Neural progenitor cell (in vitro differentiated cells): ENCODE results near the gene KCNQ1. TPM values are rescaled to one million over a fixed set of nuclear protein-coding genes. Genes with fewer than 3 reads are reported as not detected.

Experiments
- DNase-seq: peaks from one replicate; pipeline ENCODE4 v3.0.0-alpha.2; 2016; ENCODE audit warnings: low spot score
- H2AFZ ChIP-seq: fragments of 200-600 bp; sonication (generic); replicated peaks from 2 replicates; pipeline ENCODE4 v1.6.1; 2016; ENCODE audit warnings: antibody characterized with exemption
- H3F3A ChIP-seq: fragments of 200-600 bp; sonication (generic); 2 replicates; pipeline ENCODE4 v1.6.1; 2016; ENCODE audit warnings: antibody characterized with exemption, low read depth
- H3K27ac ChIP-seq: fragments of 200-600 bp; sonication (generic); 2 replicates; pipeline ENCODE4 v1.5.1; 2016; ENCODE audit warnings: mild to moderate bottlenecking
- H3K27me3 ChIP-seq: fragments of 200-600 bp; sonication (generic); 2 replicates; pipeline ENCODE4 v1.6.1; 2016; ENCODE audit warnings: mild to moderate bottlenecking, moderate library complexity
- H3K36me3 ChIP-seq: fragments of 200-600 bp; sonication (generic); 2 replicates; pipeline ENCODE4 v1.5.1; 2016
- H3K4me1 ChIP-seq: fragments of 200-600 bp; sonication (generic); 2 replicates; pipeline ENCODE4 v1.6.1; 2016; ENCODE audit warnings: mixed run types
- H3K4me2 ChIP-seq: fragments of 200-600 bp; sonication (generic); 2 replicates; pipeline ENCODE4 v1.6.1; 2016
- H3K4me3 ChIP-seq: fragments of 200-600 bp; sonication (generic); 2 replicates; pipeline ENCODE4 v1.5.1; 2016
- H3K79me2 ChIP-seq: fragments of 200-600 bp; sonication (generic); 2 replicates; pipeline ENCODE4 v1.6.1; 2016; ENCODE audit warnings: low read depth
- H3K9ac ChIP-seq: fragments of 200-600 bp; sonication (generic); 2 replicates; pipeline ENCODE4 v1.6.1; 2016
- H3K9me3 ChIP-seq: fragments of 200-600 bp; sonication (generic); 2 replicates; pipeline ENCODE4 v1.5.1; 2016; ENCODE audit warnings: low read depth
- H4K20me1 ChIP-seq: fragments of 200-600 bp; sonication (generic); 2 replicates; pipeline ENCODE4 v1.6.1; 2016; ENCODE audit warnings: low read depth
- H3K27ac Mint-ChIP-seq: 3 replicates; pipeline ENCODE4 v1.8.0; 2021; ENCODE audit warnings: mixed read lengths
- H3K27me3 Mint-ChIP-seq: 2 replicates; pipeline ENCODE4 v1.8.0; 2022; ENCODE audit warnings: low read depth, mild to moderate bottlenecking, inconsistent platforms, moderate library complexity, mixed read lengths; ENCODE audit not compliant: insufficient read depth
- H3K36me3 Mint-ChIP-seq: 3 replicates; pipeline ENCODE4 v1.8.0; 2021; ENCODE audit warnings: mixed read lengths
- H3K4me1 Mint-ChIP-seq: 3 replicates; pipeline ENCODE4 v1.8.0; 2021; ENCODE audit warnings: mixed read lengths
- H3K4me3 Mint-ChIP-seq: 3 replicates; pipeline ENCODE4 v1.8.0; 2021; ENCODE audit warnings: mild to moderate bottlenecking, moderate library complexity, mixed read lengths
- H3K9me3 Mint-ChIP-seq: 3 replicates; pipeline ENCODE4 v1.8.0; 2020; ENCODE audit warnings: mixed read lengths
- CTCF ChIP-seq: fragments of 200-600 bp; sonication (generic); IDR thresholded peaks from 2 replicates; pipeline ENCODE4 v1.5.1; 2017; ENCODE audit warnings: antibody characterized with exemption, mild to moderate bottlenecking
- EZH2 ChIP-seq: fragments of 200-600 bp; sonication (generic); IDR thresholded peaks from 2 replicates; pipeline ENCODE4 v1.6.1; 2017; ENCODE audit warnings: antibody characterized with exemption, mild to moderate bottlenecking, moderate library complexity
- EZH2phosphoT487 ChIP-seq: fragments of 200-600 bp; sonication (generic); IDR thresholded peaks from 2 replicates; pipeline ENCODE4 v1.6.1; 2017; ENCODE audit warnings: antibody characterized with exemption
- total RNA-seq: library from RNA; depleted of rRNA; stranded (reverse); fragments of >200 nt; gene quantifications from 2 replicates; pipeline ENCODE4 v1.2.3, GENCODE V29; 2015; ENCODE audit warnings: low replicate concordance

KCNQ1 gene
- total RNA-seq, 1 donor from 2014 or later: 0.11 TPM

GRCh38 chr11:2584812-2585565, 140.2 kb downstream of the KCNQ1 start:
- no peaks in the 10 kb centered on the region for H3F3A ChIP-seq
- H3K27ac Mint-ChIP-seq: no peak overlapping the region
- no peaks in the 10 kb centered on the region for H3K9me3 Mint-ChIP-seq
- no peak for DNase-seq
- H3K4me1 Mint-ChIP-seq: peaks cover 3% of the 10 kb centered on the region
- no peaks in the 10 kb centered on the region for H3K36me3 ChIP-seq
- no peak for TF ChIP-seq CTCF
- no peak for TF ChIP-seq EZH2
- TF ChIP-seq EZH2phosphoT487: no peak
- H3K4me3 ChIP-seq: no peak overlapping the region
- H3K4me1 ChIP-seq: no peaks in the 10 kb centered on the region
- H3K4me2 ChIP-seq: no peak overlapping the region
- H3K27me3 Mint-ChIP-seq: peaks cover 9% of the 10 kb centered on the region
- no peak overlapping the region for H3K4me3 Mint-ChIP-seq
- H3K9ac ChIP-seq: no peak overlapping the region
- no peak overlapping the region for H2AFZ ChIP-seq
- H3K79me2 ChIP-seq: no peaks in the 10 kb centered on the region
- no peaks in the 10 kb centered on the region for H3K36me3 Mint-ChIP-seq
- peaks cover 36% of the 10 kb centered on the region for H3K27me3 ChIP-seq
- no peaks in the 10 kb centered on the region for H3K9me3 ChIP-seq
- no peak overlapping the region for H3K27ac ChIP-seq
- H4K20me1 ChIP-seq: no peaks in the 10 kb centered on the region

GRCh38 chr11:2585566-2586086, 140.8 kb downstream of the KCNQ1 start:
- no peak for DNase-seq
- no peak for TF ChIP-seq CTCF
- TF ChIP-seq EZH2phosphoT487: no peak
- TF ChIP-seq EZH2: no peak
- no peaks in the 10 kb centered on the region for H3F3A ChIP-seq
- no peaks in the 10 kb centered on the region for H3K4me1 ChIP-seq
- peaks cover 43% of the 10 kb centered on the region for H3K27me3 ChIP-seq
- H3K36me3 ChIP-seq: no peaks in the 10 kb centered on the region
- no peak overlapping the region for H3K9ac ChIP-seq
- no peak overlapping the region for H3K27ac ChIP-seq
- no peaks in the 10 kb centered on the region for H3K79me2 ChIP-seq
- no peaks in the 10 kb centered on the region for H3K9me3 Mint-ChIP-seq
- peaks cover 3% of the 10 kb centered on the region for H3K4me1 Mint-ChIP-seq
- peaks cover 12% of the 10 kb centered on the region for H3K27me3 Mint-ChIP-seq
- no peaks in the 10 kb centered on the region for H3K36me3 Mint-ChIP-seq
- H3K4me3 Mint-ChIP-seq: no peak overlapping the region
- H3K4me3 ChIP-seq: no peak overlapping the region
- H2AFZ ChIP-seq: no peak overlapping the region
- no peak overlapping the region for H3K27ac Mint-ChIP-seq
- no peak overlapping the region for H3K4me2 ChIP-seq
- H4K20me1 ChIP-seq: no peaks in the 10 kb centered on the region
- H3K9me3 ChIP-seq: no peaks in the 10 kb centered on the region

GRCh38 chr11:2586087-2586792, 141.4 kb downstream of the KCNQ1 start:
- H3K9me3 Mint-ChIP-seq: no peaks in the 10 kb centered on the region
- Histone ChIP-seq H2AFZ (no peak overlapping the region), H3K4me3 (no peak overlapping the region), H3K9ac (no peak overlapping the region), H3K9me3 (no peaks in the 10 kb centered on the region), H3K36me3 (no peaks in the 10 kb centered on the region), H3K4me2 (no peak overlapping the region), H3K79me2 (no peaks in the 10 kb centered on the region), H3F3A (no peaks in the 10 kb centered on the region), H3K4me1 (no peaks in the 10 kb centered on the region), H4K20me1 (no peaks in the 10 kb centered on the region), H3K27me3 (peaks cover 49% of the 10 kb centered on the region), H3K27ac (no peak overlapping the region)
- H3K4me1 Mint-ChIP-seq: peaks cover 3% of the 10 kb centered on the region
- DNase-seq: no peak
- H3K27ac Mint-ChIP-seq: no peak overlapping the region
- TF ChIP-seq EZH2phosphoT487 (no peak), CTCF (no peak), EZH2 (no peak)
- no peaks in the 10 kb centered on the region for H3K36me3 Mint-ChIP-seq
- peaks cover 13% of the 10 kb centered on the region for H3K27me3 Mint-ChIP-seq
- H3K4me3 Mint-ChIP-seq: no peak overlapping the region
